NCI-H2196 (cell line): ENCODE measurements around the gene AFF3.
"Not testable (repeated sequence)": the region's sequence is repeated elsewhere in the genome, so short reads cannot be mapped to it uniquely, and the experiment has no call there.

Source experiments
- DNase-seq: peaks from one replicate; lab custom pipeline; 2025; ENCODE audit not compliant: unreplicated experiment; lab: John Stamatoyannopoulos, UW

The AFF3 gene

GRCh38 chr2:99935662-99936061, 206.7 kb downstream of the AFF3 start:
- no peak for DNase-seq

GRCh38 chr2:99933894-99934650, 208.3 kb downstream of the AFF3 start:
- no peak for DNase-seq

GRCh38 chr2:99933491-99933890, 208.9 kb downstream of the AFF3 start:
- not testable (repeated sequence) for DNase-seq

GRCh38 chr2:99928470-99929053, 213.8 kb downstream of the AFF3 start:
- no peak for DNase-seq

- not testable (repeated sequence) for DNase-seq
Measured at GRCh38 chr2:99927690-99928207, 214.6 kb downstream of the AFF3 start.

GRCh38 chr2:99926986-99927385, 215.4 kb downstream of the AFF3 start:
- DNase-seq = no peak

GRCh38 chr2:99925960-99926359, 216.4 kb downstream of the AFF3 start:
- DNase-seq = no peak

GRCh38 chr2:99922664-99923063, 219.7 kb downstream of the AFF3 start:
- no peak for DNase-seq

GRCh38 chr2:99921903-99922302, 220.5 kb downstream of the AFF3 start:
- no peak for DNase-seq

GRCh38 chr2:99918389-99918788, 224.0 kb downstream of the AFF3 start:
- DNase-seq = no peak

- DNase-seq = no peak
Measured at GRCh38 chr2:99915108-99915675, 227.2 kb downstream of the AFF3 start.

GRCh38 chr2:99911736-99912135, 230.7 kb downstream of the AFF3 start:
- no peak for DNase-seq

GRCh38 chr2:99910902-99911301, 231.5 kb downstream of the AFF3 start:
- DNase-seq = no peak

- DNase-seq = no peak
Measured at GRCh38 chr2:99905636-99906035, 236.8 kb downstream of the AFF3 start.

- DNase-seq = no peak
Measured at GRCh38 chr2:99905025-99905424, 237.4 kb downstream of the AFF3 start.

GRCh38 chr2:99903981-99904380, 238.4 kb downstream of the AFF3 start:
- no peak for DNase-seq

GRCh38 chr2:99900556-99900955, 241.8 kb downstream of the AFF3 start:
- no peak for DNase-seq

- DNase-seq = no peak
Measured at GRCh38 chr2:99899882-99900281, 242.5 kb downstream of the AFF3 start.

GRCh38 chr2:99899058-99899855, 243.1 kb downstream of the AFF3 start:
- DNase-seq = no peak

GRCh38 chr2:99898336-99899048, 243.9 kb downstream of the AFF3 start:
- no peak for DNase-seq

GRCh38 chr2:99891428-99891780, 251.0 kb downstream of the AFF3 start:
- no peak for DNase-seq
